NCI-H187 (cell line): ENCODE measurements around the gene ASIC2.

Experiments used
- DNase-seq, 2 experiments: peaks; one replicate each; lab custom pipeline; 2025; lab: John Stamatoyannopoulos, UW

Gene ASIC2

GRCh38 chr17:33292981-33293867 lies at the start of gene ASIC2:
Gene ASIC2 (minus strand): TSS chr17:33293295.
- peak in 1 of 2 experiments; percentile 67 for DNase-seq

GRCh38 chr17:33342025-33342424 lies 48.9 kb upstream of the ASIC2 start:
- no peak for DNase-seq

- no peak for DNase-seq
Measured at GRCh38 chr17:33338242-33338641, 45.1 kb upstream of the ASIC2 start.

- no peak for DNase-seq
Measured at GRCh38 chr17:33335491-33336173, 42.5 kb upstream of the ASIC2 start.

GRCh38 chr17:33334703-33335102 lies 41.6 kb upstream of the ASIC2 start:
- DNase-seq = no peak

GRCh38 chr17:33330877-33331276 lies 37.8 kb upstream of the ASIC2 start:
- no peak for DNase-seq

- no peak for DNase-seq
Measured at GRCh38 chr17:33328129-33328528, 35.0 kb upstream of the ASIC2 start.

- DNase-seq = no peak
Measured at GRCh38 chr17:33324736-33325135, 31.6 kb upstream of the ASIC2 start.

GRCh38 chr17:33322063-33322462 lies 29.0 kb upstream of the ASIC2 start:
- no peak for DNase-seq

- no peak for DNase-seq
Measured at GRCh38 chr17:33318241-33318640, 25.1 kb upstream of the ASIC2 start.

- DNase-seq = no peak
Measured at GRCh38 chr17:33316746-33317145, 23.7 kb upstream of the ASIC2 start.

GRCh38 chr17:33310296-33310695 lies 17.2 kb upstream of the ASIC2 start:
- DNase-seq = no peak

GRCh38 chr17:33303254-33303653 lies 10.2 kb upstream of the ASIC2 start:
- no peak for DNase-seq

GRCh38 chr17:33302394-33302793 lies 9.3 kb upstream of the ASIC2 start:
- no peak for DNase-seq

GRCh38 chr17:33300241-33300640 lies 7.1 kb upstream of the ASIC2 start:
- DNase-seq = no peak

- no peak for DNase-seq
Measured at GRCh38 chr17:33299115-33299514, 6.0 kb upstream of the ASIC2 start.

- DNase-seq = no peak
Measured at GRCh38 chr17:33297643-33298042, 4.5 kb upstream of the ASIC2 start.

- no peak for DNase-seq
Measured at GRCh38 chr17:33294994-33295393, 1.9 kb upstream of the ASIC2 start.

- peak in 1 of 2 experiments; percentile 2 for DNase-seq
Measured at GRCh38 chr17:33292201-33292980, 704 bp downstream of the ASIC2 start.

- DNase-seq = peak in 1 of 2 experiments; percentile 15
Measured at GRCh38 chr17:33291248-33292200, 1.6 kb downstream of the ASIC2 start.

GRCh38 chr17:33290253-33290652 lies 2.8 kb downstream of the ASIC2 start:
- DNase-seq = no peak
